Fibroblast of villous mesenchyme (primary cell): Measurements from ENCODE around the gene SLIT1. TPM values are rescaled to one million over a fixed set of nuclear protein-coding genes. Genes with fewer than 3 reads are reported as not detected.
A peak's percentile ranks its signal among the peaks of the same experiment; 100 is the strongest.

ENCODE experiments used
- DNase-seq: peaks from one replicate; pipeline ENCODE4 v3.0.0-alpha.2; 2010; ENCODE audit warnings: low read depth
- H3K4me3 ChIP-seq: 2 replicates; pipeline ENCODE4 v1.5.1; 2011; ENCODE audit warnings: low read depth, mild to moderate bottlenecking, low read length
- CTCF ChIP-seq: IDR thresholded peaks from 2 replicates; pipeline ENCODE4 v1.5.1; 2012; ENCODE audit warnings: low read depth, mild to moderate bottlenecking, low read length; ENCODE audit not compliant: insufficient read depth
- total RNA-seq: library from RNA; depleted of rRNA; stranded (reverse); fragments of >200 nt; gene quantifications from 2 replicates; pipeline ENCODE4 v1.2.3, GENCODE V29; 2012

Gene SLIT1
- total RNA-seq, result under 0.01 TPM in 1 of 2 replicates, not detected in the other

- no peak for TF ChIP-seq CTCF
- H3K4me3 ChIP-seq, result no peak within 1 kb of the TSS
- DNase-seq, result no peak
Observed at GRCh38 chr10:97185326-97186058, at the start of gene SLIT1. TSS of gene SLIT1 (minus strand) at chr10:97185959. CDS start at chr10:97185674, 285 bp downstream.

- no peak for DNase-seq
- H3K4me3 ChIP-seq, result no peak overlapping the region
- TF ChIP-seq CTCF, result no peak
Observed at GRCh38 chr10:97235353-97235752, 49.6 kb upstream of the SLIT1 start.

- peak; percentile 57 for TF ChIP-seq CTCF
- no peak overlapping the region for H3K4me3 ChIP-seq
- peak; percentile 36 for DNase-seq
Observed at GRCh38 chr10:97234400-97234799, 48.6 kb upstream of the SLIT1 start.

GRCh38 chr10:97230146-97230545 is 44.4 kb upstream of the SLIT1 start:
- TF ChIP-seq CTCF, result no peak
- H3K4me3 ChIP-seq, result no peak overlapping the region
- no peak for DNase-seq

- DNase-seq, result peak; percentile 11
- TF ChIP-seq CTCF, result no peak
- H3K4me3 ChIP-seq, result no peak overlapping the region
Observed at GRCh38 chr10:97229322-97230015, 43.7 kb upstream of the SLIT1 start.

GRCh38 chr10:97228775-97229157 is 43.0 kb upstream of the SLIT1 start:
- no peak for TF ChIP-seq CTCF
- H3K4me3 ChIP-seq, result no peak overlapping the region
- DNase-seq, result no peak
